T-helper 2 cell treated with Interferon-gamma antibody and Interleukin-4, amounts not matched to agents 5 μg/mL and 100 μg/mL, for 36 hours (primary cell): Measurements from ENCODE around the gene B4GALNT3.
A peak's percentile ranks its signal among the peaks of the same experiment; 100 is the strongest.

Source experiments
- DNase-seq: peaks from one replicate; pipeline ENCODE4 v3.0.0; 2021; ENCODE audit warnings: low spot score
- H3K27ac Mint-ChIP-seq: one replicate; pipeline ENCODE4 v1.8.0; 2021; ENCODE audit warnings: mild to moderate bottlenecking, mixed read lengths
- H3K27me3 Mint-ChIP-seq: one replicate; pipeline ENCODE4 v1.8.0; 2021; ENCODE audit warnings: low read depth, mixed read lengths
- H3K36me3 Mint-ChIP-seq: one replicate; pipeline ENCODE4 v1.8.0; 2021; ENCODE audit warnings: low read depth, mixed read lengths
- H3K4me1 Mint-ChIP-seq: one replicate; pipeline ENCODE4 v1.8.0; 2021; ENCODE audit warnings: low read depth, mixed read lengths
- H3K4me3 Mint-ChIP-seq: one replicate; pipeline ENCODE4 v1.8.0; 2022; ENCODE audit warnings: mild to moderate bottlenecking, moderate library complexity, mixed read lengths
- H3K9me3 Mint-ChIP-seq: one replicate; pipeline ENCODE4 v1.8.0; 2021; ENCODE audit warnings: mixed read lengths

The B4GALNT3 gene

GRCh38 chr12:559208-559905 is 99.6 kb downstream of the B4GALNT3 start:
- Mint-ChIP-seq H3K36me3 (peaks cover 68% of the 10 kb centered on the region), H3K27ac (peak overlapping the region; percentile 28), H3K27me3 (no peaks in the 10 kb centered on the region), H3K4me3 (no peak overlapping the region), H3K4me1 (peaks cover 48% of the 10 kb centered on the region), H3K9me3 (no peaks in the 10 kb centered on the region)
- DNase-seq: no peak

GRCh38 chr12:559906-560455 is 100.2 kb downstream of the B4GALNT3 start:
- H3K4me3 Mint-ChIP-seq: no peak overlapping the region
- H3K27me3 Mint-ChIP-seq: no peaks in the 10 kb centered on the region
- DNase-seq: no peak
- peaks cover 70% of the 10 kb centered on the region for H3K36me3 Mint-ChIP-seq
- H3K27ac Mint-ChIP-seq: peak overlapping the region; percentile 28
- H3K4me1 Mint-ChIP-seq: peaks cover 49% of the 10 kb centered on the region
- no peaks in the 10 kb centered on the region for H3K9me3 Mint-ChIP-seq

- peaks cover 49% of the 10 kb centered on the region for H3K4me1 Mint-ChIP-seq
- no peak overlapping the region for H3K4me3 Mint-ChIP-seq
- H3K27me3 Mint-ChIP-seq: no peaks in the 10 kb centered on the region
- no peaks in the 10 kb centered on the region for H3K9me3 Mint-ChIP-seq
- peaks cover 71% of the 10 kb centered on the region for H3K36me3 Mint-ChIP-seq
- no peak overlapping the region for H3K27ac Mint-ChIP-seq
- no peak for DNase-seq
Measured at GRCh38 chr12:560691-561390, 101.1 kb downstream of the B4GALNT3 start.

- no peak for DNase-seq
- H3K27me3 Mint-ChIP-seq: no peaks in the 10 kb centered on the region
- peaks cover 69% of the 10 kb centered on the region for H3K36me3 Mint-ChIP-seq
- no peaks in the 10 kb centered on the region for H3K9me3 Mint-ChIP-seq
- H3K4me3 Mint-ChIP-seq: peak overlapping the region; percentile 18
- peaks cover 50% of the 10 kb centered on the region for H3K4me1 Mint-ChIP-seq
- H3K27ac Mint-ChIP-seq: peak overlapping the region; percentile 79
Measured at GRCh38 chr12:561391-561705, 101.6 kb downstream of the B4GALNT3 start.

GRCh38 chr12:561908-562593 is 102.3 kb downstream of the B4GALNT3 start:
- Mint-ChIP-seq H3K4me1 (peaks cover 56% of the 10 kb centered on the region), H3K27ac (peak overlapping the region; percentile 90), H3K36me3 (peaks cover 64% of the 10 kb centered on the region), H3K9me3 (no peaks in the 10 kb centered on the region), H3K4me3 (peak overlapping the region; percentile 77), H3K27me3 (no peaks in the 10 kb centered on the region)
- no peak for DNase-seq

GRCh38 chr12:562634-563033 is 102.9 kb downstream of the B4GALNT3 start:
- Mint-ChIP-seq H3K4me1 (peaks cover 56% of the 10 kb centered on the region), H3K9me3 (no peaks in the 10 kb centered on the region), H3K4me3 (peak overlapping the region; percentile 77), H3K36me3 (peaks cover 58% of the 10 kb centered on the region), H3K27ac (peak overlapping the region; percentile 90), H3K27me3 (no peaks in the 10 kb centered on the region)
- DNase-seq: no peak

GRCh38 chr12:563250-563781 is 103.6 kb downstream of the B4GALNT3 start:
- H3K36me3 Mint-ChIP-seq: peaks cover 52% of the 10 kb centered on the region
- H3K27ac Mint-ChIP-seq: peak overlapping the region; percentile 90
- peak overlapping the region; percentile 77 for H3K4me3 Mint-ChIP-seq
- no peaks in the 10 kb centered on the region for H3K27me3 Mint-ChIP-seq
- H3K4me1 Mint-ChIP-seq: peaks cover 59% of the 10 kb centered on the region
- no peaks in the 10 kb centered on the region for H3K9me3 Mint-ChIP-seq
- DNase-seq: peak; percentile 56

GRCh38 chr12:563787-564298 is 104.1 kb downstream of the B4GALNT3 start:
- Mint-ChIP-seq H3K4me1 (peaks cover 62% of the 10 kb centered on the region), H3K36me3 (peaks cover 50% of the 10 kb centered on the region), H3K27me3 (no peaks in the 10 kb centered on the region), H3K4me3 (peak overlapping the region; percentile 77), H3K9me3 (no peaks in the 10 kb centered on the region), H3K27ac (peak overlapping the region; percentile 90)
- DNase-seq: no peak

GRCh38 chr12:565161-565560 is 105.4 kb downstream of the B4GALNT3 start:
- peaks cover 64% of the 10 kb centered on the region for H3K4me1 Mint-ChIP-seq
- H3K27me3 Mint-ChIP-seq: no peaks in the 10 kb centered on the region
- no peak for DNase-seq
- peak overlapping the region; percentile 39 for H3K27ac Mint-ChIP-seq
- H3K36me3 Mint-ChIP-seq: peaks cover 37% of the 10 kb centered on the region
- no peak overlapping the region for H3K4me3 Mint-ChIP-seq
- no peaks in the 10 kb centered on the region for H3K9me3 Mint-ChIP-seq

GRCh38 chr12:565589-566105 is 105.9 kb downstream of the B4GALNT3 start:
- Mint-ChIP-seq H3K4me3 (no peak overlapping the region), H3K27ac (peak overlapping the region; percentile 50), H3K27me3 (no peaks in the 10 kb centered on the region), H3K36me3 (peaks cover 34% of the 10 kb centered on the region), H3K9me3 (no peaks in the 10 kb centered on the region), H3K4me1 (peaks cover 62% of the 10 kb centered on the region)
- DNase-seq: no peak

- peaks cover 46% of the 10 kb centered on the region for H3K4me1 Mint-ChIP-seq
Measured at GRCh38 chr12:568486-568885, 108.7 kb downstream of the B4GALNT3 start.

GRCh38 chr12:569091-569676 is 109.4 kb downstream of the B4GALNT3 start:
- Mint-ChIP-seq H3K9me3 (no peaks in the 10 kb centered on the region), H3K27ac (no peak overlapping the region), H3K4me1 (peaks cover 41% of the 10 kb centered on the region), H3K4me3 (peak overlapping the region; percentile 85), H3K36me3 (peaks cover 13% of the 10 kb centered on the region), H3K27me3 (no peaks in the 10 kb centered on the region)
- DNase-seq: no peak

More at GRCh38 chr12:568486-568885, 108.7 kb downstream of the B4GALNT3 start:
- Mint-ChIP-seq H3K36me3 (peaks cover 17% of the 10 kb centered on the region), H3K4me3 (peak overlapping the region; percentile 21), H3K9me3 (no peaks in the 10 kb centered on the region), H3K27ac (peak overlapping the region; percentile 46), H3K27me3 (no peaks in the 10 kb centered on the region)
- DNase-seq: no peak

- peak; percentile 82 for DNase-seq
- Mint-ChIP-seq H3K4me3 (peak overlapping the region; percentile 85), H3K27ac (peak overlapping the region; percentile 73), H3K4me1 (peaks cover 43% of the 10 kb centered on the region), H3K27me3 (no peaks in the 10 kb centered on the region), H3K9me3 (no peaks in the 10 kb centered on the region), H3K36me3 (peaks cover 12% of the 10 kb centered on the region)
Measured at GRCh38 chr12:569803-570434, 110.2 kb downstream of the B4GALNT3 start.
